Measurements from ENCODE around the gene ACSM2A.
"Not testable (repeated sequence)": the region's sequence is repeated elsewhere in the genome, so short reads cannot be mapped to it uniquely, and the experiment has no call there.

Gene ACSM2A

DNA sequence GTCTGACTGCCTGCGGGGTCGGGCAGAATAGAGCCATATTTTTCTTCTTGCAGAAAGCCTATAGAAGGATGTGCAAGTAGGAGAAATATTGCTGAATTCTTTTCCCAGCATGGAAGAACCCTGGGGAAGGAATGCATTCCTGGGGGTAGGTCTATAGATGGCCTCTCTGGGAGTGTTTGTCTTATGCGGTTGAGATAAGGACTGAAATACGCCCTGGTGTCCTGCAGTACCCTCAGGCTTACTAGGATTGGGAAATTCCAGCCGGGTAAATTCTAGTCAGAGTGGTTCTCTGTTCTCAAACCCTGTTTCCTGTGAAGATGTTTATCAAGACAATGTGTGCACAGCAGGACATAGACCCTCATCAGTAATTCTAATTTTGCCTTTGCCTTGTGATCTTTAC is 2.3 kb downstream of the ACSM2A start:
- not testable (repeated sequence) for DNase-seq (ENCODE audit: low read depth)

GRCh38 chr16:20459227-20459626 is 7.9 kb downstream of the ACSM2A start:
- not testable (repeated sequence) for DNase-seq (ENCODE audit: low read depth)

DNA sequence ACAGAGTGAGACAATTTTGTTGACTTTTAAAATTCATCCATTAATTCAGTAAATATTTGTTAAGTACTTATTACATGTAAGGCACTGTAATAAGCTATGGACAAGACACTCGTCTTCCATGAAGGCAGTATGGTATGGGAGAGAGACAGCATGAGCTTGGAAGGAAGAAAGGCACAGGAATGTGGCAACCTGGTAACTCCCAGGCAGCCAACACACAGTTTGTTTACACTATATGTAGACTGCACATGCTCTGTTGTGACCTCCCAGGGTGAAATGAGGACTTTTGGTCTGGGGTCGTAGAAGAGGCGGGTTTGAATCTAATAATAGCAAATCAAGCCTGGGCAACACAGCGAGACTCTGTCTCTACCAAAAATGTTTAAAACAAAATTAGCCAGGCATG is 9.0 kb downstream of the ACSM2A start:
- not testable (repeated sequence) for DNase-seq (ENCODE audit: low read depth)

DNA sequence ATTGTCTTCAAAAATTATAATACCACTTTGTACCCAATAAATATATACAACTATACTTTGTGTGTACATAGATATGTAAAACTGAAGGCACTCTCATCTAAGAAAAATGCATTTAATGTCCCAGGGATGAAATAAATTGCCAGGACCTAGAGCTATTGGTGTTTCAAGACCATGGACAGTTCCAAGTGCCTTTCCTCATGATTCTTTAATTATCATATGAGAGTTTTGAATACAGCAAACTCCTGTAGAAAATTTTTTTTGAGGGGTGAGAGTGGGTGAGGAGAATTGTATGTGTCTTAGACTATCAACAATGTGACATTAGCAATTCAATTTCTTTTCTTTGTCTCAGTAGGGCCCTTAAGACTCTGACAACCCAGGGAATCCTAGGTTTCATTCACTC is 17.6 kb downstream of the ACSM2A start:
- DNase-seq (ENCODE audit: low read depth), result not testable (repeated sequence)

DNA sequence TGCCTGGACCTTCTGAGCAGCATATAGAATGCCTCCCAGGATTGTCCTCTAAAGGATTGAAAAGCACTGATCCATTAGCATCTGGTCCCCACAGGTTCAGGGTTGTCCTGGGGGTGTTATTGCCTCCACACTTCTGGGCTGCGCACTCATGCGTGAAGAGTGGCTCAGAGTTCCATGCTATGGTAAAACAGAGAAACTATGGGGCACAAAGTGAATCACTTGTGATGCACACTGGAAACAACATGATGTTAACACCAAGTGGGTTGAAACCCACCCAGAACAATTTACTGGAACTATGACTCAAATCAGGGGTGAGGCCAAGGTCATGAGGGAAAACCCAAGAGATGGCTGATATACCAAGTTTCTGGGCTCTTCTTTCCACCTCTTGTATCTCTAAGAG is 18.6 kb downstream of the ACSM2A start:
- DNase-seq (ENCODE audit: low read depth), result not testable (repeated sequence)

DNA sequence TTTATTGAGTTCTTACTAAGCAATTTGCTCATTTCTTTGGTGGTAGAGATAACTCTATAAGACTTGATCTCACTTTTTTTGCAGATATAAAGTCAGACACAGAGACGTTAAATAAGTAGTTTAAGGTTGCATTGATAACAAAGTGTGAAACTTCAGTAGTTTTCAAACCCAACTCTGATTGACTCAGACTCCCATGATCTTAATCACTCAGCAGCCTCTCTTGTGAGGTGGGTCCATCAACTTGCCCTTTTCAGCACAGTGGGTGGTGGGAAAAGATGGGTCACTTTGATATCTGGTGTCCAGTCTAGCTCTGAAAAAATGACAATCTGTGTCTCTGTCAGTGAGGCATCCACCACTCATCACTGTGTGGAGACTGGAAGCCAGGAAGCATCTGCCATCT is 19.4 kb downstream of the ACSM2A start:
- DNase-seq (ENCODE audit: low read depth), result not testable (repeated sequence)

- DNase-seq (ENCODE audit: low read depth), result not testable (repeated sequence)
Measured at GRCh38 chr16:20477188-20477744, 25.9 kb downstream of the ACSM2A start.

GRCh38 chr16:20483989-20484388 is 32.7 kb downstream of the ACSM2A start:
- not testable (repeated sequence) for DNase-seq (ENCODE audit: low read depth)

- DNase-seq (ENCODE audit: low read depth), result no peak
Measured at GRCh38 chr16:20484726-20485125, 33.4 kb downstream of the ACSM2A start.

DNA sequence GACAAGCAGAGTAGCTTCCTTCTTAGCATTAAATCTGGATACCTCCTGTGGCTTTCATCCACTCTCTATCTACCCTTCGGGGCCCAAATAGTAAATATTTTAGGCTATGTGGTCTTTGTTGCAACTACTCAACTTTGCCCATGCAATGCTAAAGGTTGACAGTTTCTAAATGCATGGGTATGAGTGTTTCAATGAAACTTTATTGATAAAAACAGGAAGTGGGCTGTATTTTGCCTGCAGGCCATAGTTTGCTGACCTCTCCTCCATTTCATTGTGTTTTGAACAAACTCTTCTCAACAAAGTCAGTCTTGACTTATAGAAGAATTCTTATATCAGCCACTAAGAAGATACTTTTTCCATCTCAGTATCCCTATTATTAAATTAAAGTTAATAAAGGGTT is 34.1 kb downstream of the ACSM2A start:
- no peak for DNase-seq (ENCODE audit: low read depth)

DNA sequence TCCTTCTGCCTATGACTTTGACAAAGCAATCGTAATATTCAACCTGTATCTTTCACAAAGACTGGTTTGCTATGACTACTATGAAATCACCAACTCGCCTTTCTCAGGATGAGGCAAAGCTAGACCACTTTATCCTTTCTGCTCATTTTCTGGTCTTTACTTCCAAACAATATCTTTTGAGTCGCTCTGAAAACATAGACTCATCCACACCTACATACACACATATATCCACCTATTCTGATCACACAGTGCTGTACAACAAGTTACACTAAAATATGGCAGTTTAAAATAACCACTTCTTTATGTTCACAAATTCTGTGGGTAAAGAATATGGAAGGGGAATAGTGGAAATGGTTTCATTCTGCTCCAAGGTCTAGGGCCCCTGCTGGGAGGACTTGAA is 39.7 kb downstream of the ACSM2A start:
- DNase-seq (ENCODE audit: low read depth), result not testable (repeated sequence)

DNA sequence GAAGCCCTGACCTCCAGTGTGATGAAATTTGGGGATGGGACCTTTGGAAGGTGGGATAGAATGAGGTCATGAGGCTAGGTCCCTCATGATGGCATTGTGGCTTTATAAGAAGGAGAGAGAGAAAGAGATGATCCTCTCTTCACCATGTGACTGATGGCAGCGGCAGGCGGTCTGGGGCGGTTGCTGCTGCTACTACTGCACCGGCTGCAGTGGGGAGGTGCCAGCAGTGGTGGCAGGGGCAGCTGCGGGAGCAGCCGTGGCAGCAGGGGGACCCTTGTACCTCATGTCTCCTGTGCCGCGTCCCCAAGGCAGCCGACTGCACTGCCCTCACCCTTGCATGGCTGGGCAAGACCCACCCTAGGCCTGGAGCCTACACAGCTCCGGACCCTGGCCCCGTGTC is 40.1 kb downstream of the ACSM2A start:
- DNase-seq (ENCODE audit: low read depth), result not testable (repeated sequence)

DNA sequence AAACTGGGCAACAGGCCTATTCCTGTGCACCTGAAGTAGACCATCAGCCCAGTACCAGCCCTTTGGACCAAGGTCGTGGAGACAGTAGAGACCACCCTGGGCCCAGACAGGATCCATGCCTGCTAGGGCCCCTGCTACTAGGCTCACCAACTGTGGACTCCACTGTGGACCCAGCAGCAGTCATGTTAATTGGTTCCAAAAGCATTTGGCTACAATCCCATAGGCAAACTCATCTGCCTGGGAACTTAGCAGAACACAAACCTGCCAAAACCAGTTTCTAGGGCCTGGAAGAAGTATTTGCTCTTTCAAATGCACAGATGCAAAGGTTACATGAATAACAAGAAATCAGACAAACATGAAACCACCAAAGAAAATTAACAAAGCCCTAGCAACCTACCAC is 53.1 kb downstream of the ACSM2A start:
- no peak for DNase-seq (ENCODE audit: low read depth)

- no peak for DNase-seq (ENCODE audit: low read depth)
Measured at GRCh38 chr16:20507280-20507679, 56.0 kb downstream of the ACSM2A start.

DNA sequence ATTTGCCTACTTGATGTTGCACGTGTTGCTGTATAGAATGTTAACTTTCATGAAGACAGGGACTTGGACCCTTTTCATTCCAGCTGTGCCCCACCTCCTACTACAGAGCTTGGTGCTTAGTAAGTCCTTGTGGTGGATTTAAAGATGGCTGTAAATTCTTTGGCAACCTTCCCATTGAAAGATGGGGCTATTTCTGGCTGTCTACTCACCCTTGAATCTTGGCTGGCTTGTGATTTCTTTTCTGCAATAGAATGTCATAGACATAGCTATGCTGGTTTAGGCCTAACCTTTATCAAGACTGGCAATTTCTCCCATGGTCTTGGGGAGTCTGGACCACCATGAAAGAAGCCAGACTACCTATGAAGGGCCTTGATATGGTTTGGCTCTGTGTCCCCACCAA is 59.0 kb downstream of the ACSM2A start:
- DNase-seq (ENCODE audit: low read depth), result no peak

DNA sequence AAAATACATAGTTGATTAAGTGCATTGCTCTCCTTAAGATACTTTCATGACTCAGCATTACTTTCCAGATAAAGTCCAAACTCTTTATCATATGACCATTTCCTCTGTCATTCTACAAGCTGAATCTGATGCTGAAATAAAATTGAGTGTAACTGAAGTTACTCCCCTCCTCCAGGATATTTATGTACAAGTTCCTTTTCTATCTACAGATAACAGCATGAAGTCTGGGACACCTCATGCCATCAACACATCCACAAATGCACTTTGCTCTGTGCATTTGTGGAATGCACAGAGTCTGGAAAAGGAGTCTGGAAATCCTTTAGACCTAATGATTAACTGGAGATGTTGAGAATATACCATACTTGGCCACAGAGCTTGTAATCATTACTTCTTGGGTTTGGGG is 64.4 kb downstream of the ACSM2A start:
- DNase-seq (ENCODE audit: low read depth), result no peak

DNA sequence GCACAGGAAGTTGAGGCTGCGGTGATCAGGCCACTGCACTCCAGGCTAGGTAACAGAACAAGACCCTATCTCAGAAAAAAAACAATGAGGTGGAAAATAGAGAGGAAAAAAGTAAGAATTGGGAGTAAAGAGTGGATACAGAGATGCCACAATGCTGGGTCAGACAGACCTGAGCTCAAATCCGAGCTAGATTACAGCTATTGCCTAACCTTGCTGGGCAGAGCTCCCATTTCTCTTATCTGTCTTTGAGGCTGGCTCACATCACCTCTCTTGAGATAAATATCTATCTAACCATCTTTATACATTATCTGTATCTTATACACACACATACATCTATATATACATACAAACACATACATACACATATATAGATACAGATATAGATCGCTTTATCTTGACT is 65.8 kb downstream of the ACSM2A start:
- no peak for DNase-seq (ENCODE audit: low read depth)

GRCh38 chr16:20519231-20519630 is 67.9 kb downstream of the ACSM2A start:
- DNase-seq (ENCODE audit: low read depth), result no peak

GRCh38 chr16:20520103-20520502 is 68.8 kb downstream of the ACSM2A start:
- no peak for DNase-seq (ENCODE audit: low read depth)

DNA sequence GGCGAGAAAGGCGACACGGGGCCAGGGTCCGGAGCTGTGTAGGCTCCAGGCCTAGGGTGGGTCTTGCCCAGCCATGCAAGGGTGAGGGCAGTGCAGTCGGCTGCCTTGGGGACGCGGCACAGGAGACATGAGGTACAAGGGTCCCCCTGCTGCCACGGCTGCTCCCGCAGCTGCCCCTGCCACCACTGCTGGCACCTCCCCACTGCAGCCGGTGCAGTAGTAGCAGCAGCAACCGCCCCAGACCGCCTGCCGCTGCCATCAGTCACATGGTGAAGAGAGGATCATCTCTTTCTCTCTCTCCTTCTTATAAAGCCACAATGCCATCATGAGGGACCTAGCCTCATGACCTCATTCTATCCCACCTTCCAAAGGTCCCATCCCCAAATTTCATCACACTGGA is 80.5 kb downstream of the ACSM2A start:
- DNase-seq (ENCODE audit: low read depth), result not testable (repeated sequence)

- DNase-seq (ENCODE audit: low read depth), result not testable (repeated sequence)
Measured at GRCh38 chr16:20532284-20532792, 81.0 kb downstream of the ACSM2A start.

GRCh38 chr16:20536669-20537068 is 85.3 kb downstream of the ACSM2A start:
- not testable (repeated sequence) for DNase-seq (ENCODE audit: low read depth)

Measured in HS-5 (cell line).